IMR-90 (cell line): ENCODE data around the gene EHBP1L1. TPM values are rescaled to one million over a fixed set of nuclear protein-coding genes. Genes with fewer than 3 reads are reported as not detected.

Experiments
- ATAC-seq: fragments of 200-7000 bp; cut with Tn5 transposase; 2 replicates; pipeline ENCODE4 v1.9.1; 2020; ENCODE audit warnings: low read depth, mild to moderate bottlenecking, moderate library complexity
- BruUV-seq: library from RNA; stranded (reverse); fragments of 400-500 nt; replicated peaks from 2 replicates; lab custom pipeline; 2021; lab: Mats Ljungman, UMichigan
- CTCF ChIA-PET: fragments of 300-600 bp; formaldehyde crosslinking; extraction: SDS; loops from one replicate; lab custom pipeline; 2021; ENCODE audit warnings: antibody characterized with exemption; lab: Yijun Ruan, JAX
- POLR2A ChIA-PET: fragments of 300-600 bp; sonication (Branson Sonifier 250); formaldehyde crosslinking; loops from one replicate; lab custom pipeline; 2022; ENCODE audit warnings: antibody characterized with exemption; ENCODE audit not compliant: unreplicated experiment; lab: Charles Lee
- DNase-seq: peaks from one replicate; pipeline ENCODE4 v3.0.0; 2013
- H2AFZ ChIP-seq: replicated peaks from 2 replicates; pipeline ENCODE3; 2013; ENCODE audit warnings: low read length, mild to moderate bottlenecking; ENCODE audit not compliant: poor library complexity
- H2AK5ac ChIP-seq: 2 replicates; pipeline ENCODE4 v1.6.1; 2013; ENCODE audit warnings: low read depth, low read length, inconsistent platforms
- H2AK9ac ChIP-seq: replicated peaks from 2 replicates; pipeline ENCODE3; 2013; ENCODE audit warnings: mild to moderate bottlenecking, low read depth, low read length, moderate library complexity; ENCODE audit not compliant: poor library complexity
- H2BK120ac ChIP-seq: 2 replicates; pipeline ENCODE4 v1.6.1; 2013; ENCODE audit warnings: low read depth, low read length, inconsistent platforms
- H2BK15ac ChIP-seq: 3 replicates; pipeline ENCODE4 v1.6.1; 2013; ENCODE audit warnings: low read depth, low read length, inconsistent platforms
- H2BK20ac ChIP-seq: 2 replicates; pipeline ENCODE4 v1.6.1; 2013; ENCODE audit warnings: low read depth, mild to moderate bottlenecking, inconsistent platforms, low read length, moderate library complexity
- H2BK5ac ChIP-seq: 2 replicates; pipeline ENCODE4 v1.6.1; 2013; ENCODE audit warnings: mild to moderate bottlenecking, low read depth, low read length, inconsistent platforms; ENCODE audit not compliant: poor library complexity, severe bottlenecking
- H3K14ac ChIP-seq: replicated peaks from 2 replicates; pipeline ENCODE4 v1.6.1; 2013; ENCODE audit warnings: low read depth, low read length, inconsistent platforms
- H3K18ac ChIP-seq: 2 replicates; pipeline ENCODE4 v1.6.1; 2013; ENCODE audit warnings: low read depth, low read length, control low read depth
- H3K23ac ChIP-seq: 2 replicates; pipeline ENCODE4 v1.6.1; 2013; ENCODE audit warnings: low read depth, low read length, inconsistent platforms
- H3K27ac ChIP-seq: 2 replicates; pipeline ENCODE4 v1.5.1; 2013; ENCODE audit warnings: mild to moderate bottlenecking, control low read depth, low read length; ENCODE audit not compliant: insufficient read depth
- H3K27me3 ChIP-seq: 2 replicates; pipeline ENCODE4 v1.6.1; 2013; ENCODE audit warnings: low read length; ENCODE audit not compliant: control insufficient read depth, insufficient read depth
- H3K36me3 ChIP-seq: 2 replicates; pipeline ENCODE4 v1.6.1; 2013; ENCODE audit warnings: low read length, mixed read lengths; ENCODE audit not compliant: control insufficient read depth, insufficient read depth
- H3K4ac ChIP-seq: 2 replicates; pipeline ENCODE4 v1.6.1; 2013; ENCODE audit warnings: low read depth, low read length, inconsistent platforms
- H3K4me1 ChIP-seq: 2 replicates; pipeline ENCODE4 v1.6.1; 2013; ENCODE audit warnings: low read length, mixed read lengths; ENCODE audit not compliant: control insufficient read depth, insufficient read depth
- H3K4me2 ChIP-seq: 2 replicates; pipeline ENCODE4 v1.6.1; 2013; ENCODE audit warnings: low read depth, mild to moderate bottlenecking, control low read depth, low read length, moderate library complexity
- H3K4me3 ChIP-seq: 2 replicates; pipeline ENCODE4 v1.5.1; 2013; ENCODE audit warnings: low read depth, mild to moderate bottlenecking, control low read depth, low read length, moderate library complexity; ENCODE audit not compliant: insufficient read depth
- H3K56ac ChIP-seq: 2 replicates; pipeline ENCODE4 v1.6.1; 2013; ENCODE audit warnings: low read length, inconsistent platforms; ENCODE audit not compliant: insufficient read depth; ENCODE audit errors: extremely low read depth
- H3K79me1 ChIP-seq, 2 experiments: 2 replicates each; pipeline ENCODE4 v1.6.1; 2013; ENCODE audit warnings: low read length in 2 of 2, inconsistent platforms in 1 of 2, low read depth in 1 of 2
- H3K9ac ChIP-seq: 2 replicates; pipeline ENCODE4 v1.6.1; 2013; ENCODE audit warnings: low read depth, low read length, control low read depth
- H3K9me1 ChIP-seq: 2 replicates; pipeline ENCODE4 v1.6.1; 2013; ENCODE audit warnings: low read length, inconsistent platforms; ENCODE audit not compliant: insufficient read depth
- H3K9me3 ChIP-seq: 2 replicates; pipeline ENCODE4 v1.6.1; 2013; ENCODE audit warnings: low read length; ENCODE audit not compliant: control insufficient read depth, insufficient read depth
- H4K20me1 ChIP-seq: 2 replicates; pipeline ENCODE4 v1.6.1; 2013; ENCODE audit warnings: low read length, inconsistent platforms; ENCODE audit not compliant: insufficient read depth
- H4K5ac ChIP-seq: 2 replicates; pipeline ENCODE4 v1.6.1; 2013; ENCODE audit warnings: mild to moderate bottlenecking, low read depth, low read length, control low read depth
- H4K8ac ChIP-seq, 2 experiments: 2 replicates each; pipeline ENCODE4 v1.6.1; 2013; ENCODE audit warnings: low read depth in 2 of 2, low read length in 2 of 2, control low read depth in 1 of 2, inconsistent platforms in 1 of 2
- H4K91ac ChIP-seq: 2 replicates; pipeline ENCODE4 v1.6.1; 2013; ENCODE audit warnings: low read depth, low read length, inconsistent platforms; ENCODE audit not compliant: insufficient read depth
- BHLHE40 ChIP-seq: fragments of 150-350 bp; IDR thresholded peaks from 2 replicates; pipeline ENCODE4 v1.6.1; 2016; ENCODE audit warnings: mild to moderate bottlenecking, low read depth, low read length
- CEBPB ChIP-seq: IDR thresholded peaks from 2 replicates; pipeline ENCODE4 v1.6.1; 2012; ENCODE audit warnings: low read depth, low read length, improper control_type of control experiment
- CHD1 ChIP-seq: IDR thresholded peaks from 2 replicates; pipeline ENCODE4 v1.6.1; 2012; ENCODE audit warnings: low read depth, low read length, improper control_type of control experiment
- FOS ChIP-seq: fragments of 150-350 bp; IDR thresholded peaks from 2 replicates; pipeline ENCODE4 v1.6.1; 2016; ENCODE audit warnings: low read depth, low read length
- MAFK ChIP-seq: IDR thresholded peaks from 2 replicates; pipeline ENCODE4 v1.6.1; 2012; ENCODE audit warnings: low read depth, low read length, improper control_type of control experiment
- MAZ ChIP-seq: IDR thresholded peaks from 2 replicates; pipeline ENCODE4 v1.6.1; 2012; ENCODE audit warnings: low read depth, mild to moderate bottlenecking, low read length, improper control_type of control experiment, moderate library complexity, borderline replicate concordance
- MXI1 ChIP-seq: IDR thresholded peaks from 2 replicates; pipeline ENCODE4 v1.6.1; 2012; ENCODE audit warnings: low read depth, mild to moderate bottlenecking, low read length, moderate library complexity, borderline replicate concordance
- NFE2L2 ChIP-seq: fragments of 150-350 bp; IDR thresholded peaks from 2 replicates; pipeline ENCODE4 v1.6.1; 2016; ENCODE audit warnings: low read depth, mild to moderate bottlenecking, low read length
- POLR2A ChIP-seq: IDR thresholded peaks from 2 replicates; pipeline ENCODE4 v1.6.1; 2012; ENCODE audit warnings: mild to moderate bottlenecking, low read depth, low read length
- RAD21 ChIP-seq: IDR thresholded peaks from 2 replicates; pipeline ENCODE4 v1.6.1; 2012; ENCODE audit warnings: low read length, improper control_type of control experiment
- RCOR1 ChIP-seq: IDR thresholded peaks from 2 replicates; pipeline ENCODE4 v1.6.1; 2012; ENCODE audit warnings: mild to moderate bottlenecking, low read length, improper control_type of control experiment; ENCODE audit not compliant: insufficient replicate concordance
- USF2 ChIP-seq: fragments of 150-350 bp; IDR thresholded peaks from 2 replicates; pipeline ENCODE4 v1.6.1; 2017; ENCODE audit warnings: mild to moderate bottlenecking, antibody characterized with exemption, low read length, low read depth
- WGBS, 2 experiments: methylation state at CpG; one replicate each; pipeline versions ENCODE4 v1.1.5 to v1.1.7; 2013; ENCODE audit warnings: missing lambda C conversion rate in 2 of 2; ENCODE audit not compliant: insufficient read length in 1 of 2; ENCODE audit errors: extremely low coverage in 2 of 2; 5-methylcytosine and 5-hydroxymethylcytosine counted together
- dilution Hi-C: fragments of 300-500 bp; cut with HindIII; formaldehyde crosslinking; loops from one replicate; pipeline ENCODE4 v1.14.3; 2018; ENCODE audit warnings: low sequenced_read_pairs; ENCODE audit not compliant: unreplicated experiment
- in situ Hi-C: fragments of 300-500 bp; cut with MboI; formaldehyde crosslinking; loops from 3 replicates; pipeline ENCODE4 v1.14.3; 2019; ENCODE audit warnings: low sequenced_read_pairs, inconsistent platforms, mixed read lengths
- intact Hi-C: fragments of 100-400 bp; cut with micrococcal nuclease; formaldehyde crosslinking; loops from 2 replicates; pipeline ENCODE4 v1.10.0; 2022
- polyA plus RNA-seq, 3 experiments: library from polyadenylated mRNA; depleted of rRNA; stranded (reverse); fragments of >200 nt; gene quantifications; 2 replicates each; pipeline ENCODE4 v1.2.3, GENCODE V29; 2012; ENCODE audit warnings: low replicate concordance in 1 of 3
- total RNA-seq: library from RNA; depleted of rRNA; stranded (reverse); fragments of >200 nt; gene quantifications from 2 replicates; pipeline ENCODE4 v1.2.3, GENCODE V29; 2012

The EHBP1L1 gene
- total and polyA plus RNA-seq, 2 of the 4 experiments (the other 2 are of a cell fraction) = 10.0 to 27.4 TPM

- peaks cover 4% of the 10 kb centered on the region; the same call in 1 of the 2 replicates for H3K36me3 ChIP-seq
- ATAC-seq (peak; percentile 41), DNase-seq (peak; percentile 77)
- peak within 1 kb of the TSS; percentile 78; the same call in 1 of the 2 replicates for H3K23ac ChIP-seq
- H4K8ac ChIP-seq = no peak within 1 kb of the TSS; a peak in 1 of 4 replicates
- H2BK5ac ChIP-seq = peak within 1 kb of the TSS; percentile 73
- no peaks in the 10 kb centered on the region for H3K27me3 ChIP-seq
- H2BK20ac ChIP-seq = no peak within 1 kb of the TSS
- peaks cover 29 to 73% of the 10 kb centered on the region in 2 experiments for H3K79me1 ChIP-seq
- H2AFZ ChIP-seq = peak within 1 kb of the TSS; percentile 86
- TF ChIP-seq CEBPB (no peak), RAD21 (no peak), FOS (no peak), POLR2A (peak; percentile 63), MXI1 (peak; percentile 64), CHD1 (no peak), NFE2L2 (no peak), MAZ (peak; percentile 72; the same call in 1 of the 2 replicates), MAFK (no peak), BHLHE40 (no peak), RCOR1 (no peak), USF2 (no peak)
- no peak within 1 kb of the TSS for H2BK15ac ChIP-seq
- H2AK9ac ChIP-seq = peak within 1 kb of the TSS; percentile 96
- peak within 1 kb of the TSS; percentile 97; the same call in 1 of the 2 replicates for H2AK5ac ChIP-seq
- H3K4me1 ChIP-seq = peaks cover 35% of the 10 kb centered on the region
- peaks cover 28% of the 10 kb centered on the region for H4K20me1 ChIP-seq
- 0 out of 2 replicates have a peak within 1 kb of the TSS, but pooled peaks have one; percentile 51 for H4K91ac ChIP-seq
- no TSS peak for BruUV-seq
- ChIA-PET POLR2A (interaction anchor here (0.6 to 1.1 kb wide), 4 partner anchors 73 to 794 kb away, joined by 3 to 9 read pairs (median 4); partner anchors contain the start of genes NEAT1 and SF1), CTCF (interaction anchor here (1.0 to 2.6 kb wide), 2 partner anchors 14 to 32 kb away, joined by 4 to 15 read pairs; partner anchors contain the start of gene LTBP3)
- H3K56ac ChIP-seq = peak within 1 kb of the TSS; percentile 37; the same call in 1 of the 2 replicates
- H3K4me3 ChIP-seq = peak within 1 kb of the TSS; percentile 75
- no peaks in the 10 kb centered on the region for H3K9me3 ChIP-seq
- H3K14ac ChIP-seq = peak within 1 kb of the TSS; percentile 14; the same call in 1 of the 2 replicates
- H3K27ac ChIP-seq = peak within 1 kb of the TSS; percentile 57
- H3K4ac ChIP-seq = peak within 1 kb of the TSS; percentile 88
- 0% methylated on average over 43 of the region's 86 CpGs; no CpG with 5 or more reads in 1 of the 2 experiments for WGBS, 2 experiments
- H3K4me2 ChIP-seq = peak within 1 kb of the TSS; percentile 93
- peaks cover 13% of the 10 kb centered on the region for H3K9me1 ChIP-seq
- H3K9ac ChIP-seq = peak within 1 kb of the TSS; percentile 79
- intact Hi-C loops = loop anchor here (5.0 kb wide), 2 partner anchors 35 to 190 kb away; partner anchors contain the start of gene SLC25A45
- no peak within 1 kb of the TSS for H3K18ac ChIP-seq
- dilution Hi-C loops = no loop called here
- in situ Hi-C loops = no loop called here
- peak within 1 kb of the TSS; percentile 27; the same call in 1 of the 2 replicates for H4K5ac ChIP-seq
- 0 out of 2 replicates have a peak within 1 kb of the TSS, but pooled peaks have one; percentile 8 for H2BK120ac ChIP-seq
These were observed 3.3 kb upstream of the EHBP1L1 start, which contains the start of gene FAM89B for GRCh38 chr11:65572356-65573051. FAM89B (plus strand) TSS chr11:65572538; CDS start chr11:65572670, 132 bp downstream.
